Adrenal gland (tissue), 19 donors: ENCODE measurements around the gene HBP1. TPM values are rescaled to one million over a fixed set of nuclear protein-coding genes. Genes with fewer than 3 reads are reported as not detected.

ENCODE experiments used
- DNase-seq, 7 donors: peaks; one replicate each; pipeline ENCODE4 v3.0.0-alpha.2; 2019 to 2020
- H3K27ac ChIP-seq, 5 donors: fragments of 200-600 bp; sonication (generic) in 4 of 5; 1 replicate in 3 of 5; 2 replicates in 2 of 5; pipeline versions ENCODE4 v1.5.1 to v1.8.0; 2016 to 2020; ENCODE audit warnings: mild to moderate bottlenecking in 1 of 5
- H3K27me3 ChIP-seq: fragments of 200-600 bp; 2 replicates; pipeline ENCODE4 v1.8.0; 2021
- H3K36me3 ChIP-seq, 2 donors: fragments of 200-600 bp; replicated peaks in 1 of 2; 1 replicate in 1 of 2; 2 replicates in 1 of 2; pipeline versions ENCODE4 v1.5.1 to v1.8.0; 2018 to 2022
- H3K4me1 ChIP-seq, 2 donors: fragments of 200-600 bp; replicated peaks in 1 of 2; 1 replicate in 1 of 2; 2 replicates in 1 of 2; pipeline versions ENCODE4 v1.5.1 to v1.8.0; 2018 to 2021
- H3K4me3 ChIP-seq, 4 donors: fragments of 200-600 bp; sonication (generic) in 3 of 4; one replicate each; pipeline ENCODE4 v1.5.1; 2016 to 2018
- H3K9me3 ChIP-seq, 3 donors: fragments of 200-600 bp; sonication (generic) in 1 of 3; replicated peaks in 1 of 3; 1 replicate in 2 of 3; 2 replicates in 1 of 3; pipeline versions ENCODE4 v1.5.1 to v1.8.0; 2016 to 2021
- CTCF ChIP-seq, 6 experiments: fragments of 450-650 bp in 4 of 6; fragments of 200-600 bp in 2 of 6; sonication (generic) in 1 of 6; IDR thresholded peaks; 1 replicate in 5 of 6; 2 replicates in 1 of 6; pipeline versions ENCODE4 v1.5.1 to v1.8.0; 2016 to 2021; ENCODE audit warnings: antibody characterized with exemption in 6 of 6, mild to moderate bottlenecking in 2 of 6, moderate library complexity in 1 of 6
- POLR2A ChIP-seq, 2 donors: fragments of 450-650 bp; IDR thresholded peaks; one replicate each; pipeline ENCODE4 v1.6.1; 2017; ENCODE audit warnings: antibody characterized with exemption in 2 of 2, mild to moderate bottlenecking in 2 of 2, moderate library complexity in 1 of 2
- WGBS, 4 donors: extraction: QIAGEN DNeasy Blood & Tissue Kit in 2 of 4; methylation state at CpG; one replicate each; pipeline versions ENCODE4 v1.1.5 to v1.1.7; 2013 to 2017; 5-methylcytosine and 5-hydroxymethylcytosine counted together
- intact Hi-C, 2 donors: fragments of 100-400 bp; cut with DNase I; formaldehyde crosslinking; loops; one replicate each; pipeline versions ENCODE4 v1.14.1 to v1.15.0; 2022 to 2023
- long read RNA-seq, 10 donors: library from polyadenylated mRNA in 3 of 10; unstranded in 2 of 10; stranded (forward) in 1 of 10; transcript quantifications; one replicate each; pipeline ENCODE4 v2.0.0 and lab custom pipeline, GENCODE V29; 2021 to 2026
- polyA plus RNA-seq, 3 donors: library from polyadenylated mRNA; stranded (reverse); fragments of 200-250 nt in 2 of 3; fragments of 350-450 nt in 1 of 3; fragmentation: Illumina TruSeq in 1 of 3; extraction: RNeasy Lipid Tissue Mini Kit (QIAGEN cat#74804) in 1 of 3; gene quantifications; one replicate each; pipeline ENCODE4 v1.2.3, GENCODE V29; 2013 to 2014
- total RNA-seq, 9 donors: library from RNA; depleted of rRNA in 4 of 9; stranded (reverse); fragments of >200 nt in 4 of 9; fragments of 120-200 nt in 1 of 9; fragmentation: NEBNext Ultra II Directional in 1 of 9; extraction: Animal tissue kit (Norgen Biotek cat#: 25700) in 1 of 9; gene quantifications; one replicate each; pipeline versions ENCODE4 v1.1.0 to v1.2.4, GENCODE V29; 2013 to 2023
- donor health status: healthy with polysubstance abuse.
- donor health status: Bipolar disorder and iron deficiency.
- donor health status: DM: yes; HTN: yes; CAD: no.
- donor health status: DM: no; HTN: no; CAD: no.
- donor health status: DM: no; HTN: no; CAD: no.
- donor health status: DM: yes; HTN: yes; CAD: no.

The HBP1 gene
- total RNA-seq (100 to 1,000 TPM in 5 of 9 donors, 10 to 100 TPM in 4; 43.9 to 158 (median 104) TPM), polyA plus RNA-seq (10 to 100 TPM; 36.2 to 76.2 (median 40.4) TPM)
- long read RNA-seq, donor 1, transcript HBP1-208 (11 exons, 2,704 nt) = major isoform, 10 of 16 reads
- long read RNA-seq, donor 1, partial matches to known transcripts = 0 of 16 reads
- long read RNA-seq, donor 1, other reads (novel, unspliced or antisense) = 0 of 16 reads
- long read RNA-seq, donor 2, transcript HBP1-208 (11 exons, 2,704 nt) = major isoform, 8 of 25 reads
- long read RNA-seq, donor 2, partial matches to known transcripts = 13 of 25 reads
- long read RNA-seq, donor 2, other reads (novel, unspliced or antisense) = 0 of 25 reads
- long read RNA-seq, donor 3, transcript HBP1-208 (11 exons, 2,704 nt) = major isoform, 8 of 12 reads
- long read RNA-seq, donor 3, partial matches to known transcripts = 0 of 12 reads
- long read RNA-seq, donor 3, other reads (novel, unspliced or antisense) = 0 of 12 reads
- long read RNA-seq, donor 4, transcript HBP1-208 (11 exons, 2,704 nt) = major isoform, 18 of 41 reads
- long read RNA-seq, donor 4, partial matches to known transcripts = 16 of 41 reads
- long read RNA-seq, donor 4, other reads (novel, unspliced or antisense) = 1 of 41 reads
- long read RNA-seq, donor 5, transcript HBP1-208 (11 exons, 2,704 nt) = major isoform, 73 of 149 reads
- long read RNA-seq, donor 5, transcript HBP1-201 (11 exons, 2,829 nt) = minor isoform, 45 of 149 reads
- long read RNA-seq, donor 5, partial matches to known transcripts = 23 of 149 reads
- long read RNA-seq, donor 5, other reads (novel, unspliced or antisense) = 8 of 149 reads
- long read RNA-seq, donor 6, transcript HBP1-208 (11 exons, 2,704 nt) = major isoform, 13 of 30 reads
- long read RNA-seq, donor 6, transcript HBP1-201 (11 exons, 2,829 nt) = minor isoform, 5 of 30 reads
- long read RNA-seq, donor 6, partial matches to known transcripts = 6 of 30 reads
- long read RNA-seq, donor 6, other reads (novel, unspliced or antisense) = 6 of 30 reads
- long read RNA-seq, donor 7, partial matches to known transcripts = 0 of 3 reads
- long read RNA-seq, donor 7, other reads (novel, unspliced or antisense) = 0 of 3 reads
- long read RNA-seq, donor 8, transcript HBP1-208 (11 exons, 2,704 nt) = minor isoform, 10 of 90 reads
- long read RNA-seq, donor 8, transcript HBP1-201 (11 exons, 2,829 nt) = major isoform, 14 of 90 reads
- long read RNA-seq, donor 8, partial matches to known transcripts = 66 of 90 reads
- long read RNA-seq, donor 8, other reads (novel, unspliced or antisense) = 0 of 90 reads
- long read RNA-seq, donor 9, transcript HBP1-208 (11 exons, 2,704 nt) = major isoform, 9 of 13 reads
- long read RNA-seq, donor 9, partial matches to known transcripts = 0 of 13 reads
- long read RNA-seq, donor 9, other reads (novel, unspliced or antisense) = 0 of 13 reads
- long read RNA-seq, donor 10, partial matches to known transcripts = 0 of 4 reads
- long read RNA-seq, donor 10, other reads (novel, unspliced or antisense) = 0 of 4 reads

- Histone ChIP-seq H3K27ac (peak within 1 kb of the TSS; percentile 82 to 100 (median 99)), H3K36me3 (no peaks in the 10 kb centered on the region), H3K27me3 (no peaks in the 10 kb centered on the region), H3K4me3 (peak within 1 kb of the TSS; percentile 34 to 94 (median 85)), H3K9me3 (no peaks in the 10 kb centered on the region), H3K4me1 (peaks cover 17 to 36% of the 10 kb centered on the region in 2 donors)
- intact Hi-C loops = no loop called here
- DNase-seq = peak; percentile 99 to 100 (median 100)
- TF ChIP-seq POLR2A (IDR thresholded peaks at IDR 0.05) (peak; percentile 51 to 92), CTCF (IDR thresholded peaks at IDR 0.05) (no peak)
- WGBS, 4 donors = 0% methylated on average over 32 to 44 of the region's 44 CpGs
These were observed at the start of gene HBP1 for GRCh38 chr7:107168233-107169119. TSS of gene HBP1 (plus strand) at chr7:107169003. CDS start at chr7:107179894, 10,891 bp downstream.

GRCh38 chr7:107119376-107120105 is 49.3 kb upstream of the HBP1 start:
- DNase-seq = no peak
- WGBS, 4 donors = 88 to 95% (median 91%) methylated on average over 6 of the region's 6 CpGs
- no peak overlapping the region for H3K27ac ChIP-seq

More at GRCh38 chr7:107119376-107120105, 49.3 kb upstream of the HBP1 start:
- H3K27me3 ChIP-seq = no peaks in the 10 kb centered on the region
- no peaks in the 10 kb centered on the region for H3K36me3 ChIP-seq
- peaks cover 0 to 10% of the 10 kb centered on the region in 2 donors for H3K4me1 ChIP-seq
- no peaks in the 10 kb centered on the region for H3K9me3 ChIP-seq
- intact Hi-C loops = no loop called here
- no peak overlapping the region for H3K4me3 ChIP-seq
- no peak for TF ChIP-seq POLR2A (IDR thresholded peaks at IDR 0.05)
- TF ChIP-seq CTCF (IDR thresholded peaks at IDR 0.05) = no peak
